Chondrocyte (in vitro differentiated cells): ENCODE measurements around the gene NECTIN3. TPM values are rescaled to one million over a fixed set of nuclear protein-coding genes. Genes with fewer than 3 reads are reported as not detected.

Experiments used
- DNase-seq: peaks from one replicate; pipeline ENCODE4 v3.0.0; 2021; ENCODE audit warnings: mixed read lengths, low spot score
- H3K27ac Mint-ChIP-seq: one replicate; pipeline ENCODE4 v1.8.0; 2021; ENCODE audit warnings: mild to moderate bottlenecking, moderate library complexity, mixed read lengths; ENCODE audit not compliant: unreplicated experiment
- H3K27me3 Mint-ChIP-seq: 2 replicates; pipeline ENCODE4 v1.8.0; 2021; ENCODE audit warnings: low read depth, mixed read lengths
- H3K36me3 Mint-ChIP-seq: 2 replicates; pipeline ENCODE4 v1.8.0; 2021; ENCODE audit warnings: low read depth, mixed read lengths
- H3K4me1 Mint-ChIP-seq: 2 replicates; pipeline ENCODE4 v1.8.0; 2021; ENCODE audit warnings: low read depth, mild to moderate bottlenecking, mixed read lengths
- H3K4me3 Mint-ChIP-seq: one replicate; pipeline ENCODE4 v1.8.0; 2021; ENCODE audit warnings: mild to moderate bottlenecking, moderate library complexity, mixed read lengths; ENCODE audit not compliant: unreplicated experiment
- H3K9me3 Mint-ChIP-seq: 2 replicates; pipeline ENCODE4 v1.8.0; 2021; ENCODE audit warnings: low read depth, mixed read lengths
- total RNA-seq: library from RNA; stranded (reverse); gene quantifications from 3 replicates; pipeline ENCODE4 v1.2.1, GENCODE V29; 2021
- TF ChIP-seq, protein P1 (sequence below): fragments of 200-600 bp; sonication (generic); IDR thresholded peaks from 2 replicates; pipeline ENCODE4 v1.5.0; 2021; ENCODE audit warnings: antibody characterized with exemption, mild to moderate bottlenecking, moderate library complexity

NECTIN3 gene
- total RNA-seq, 1 donor from 2014 or later = 32.0 TPM

DNA sequence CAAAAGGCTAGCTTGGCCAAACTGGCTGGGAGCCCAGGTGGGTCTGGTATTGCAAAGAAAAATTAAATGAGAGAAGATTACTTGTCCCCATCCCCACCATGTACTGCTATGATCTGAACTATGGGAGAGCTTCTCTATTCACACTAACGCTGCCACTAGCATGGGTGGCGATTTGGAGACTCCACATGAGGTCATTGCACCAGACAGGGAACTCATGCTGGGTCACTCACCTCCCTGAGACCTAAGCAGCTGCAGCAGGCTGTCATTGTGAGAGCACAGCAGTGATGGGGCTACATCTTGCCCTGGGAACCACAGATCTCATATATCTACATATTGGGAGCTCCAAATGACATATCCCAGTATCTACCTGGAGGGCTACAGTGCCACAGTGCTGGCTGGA, 36.3 kb upstream of the NECTIN3 start:
- H3K4me3 Mint-ChIP-seq = no peak overlapping the region
- TF ChIP-seq, protein P1, sequence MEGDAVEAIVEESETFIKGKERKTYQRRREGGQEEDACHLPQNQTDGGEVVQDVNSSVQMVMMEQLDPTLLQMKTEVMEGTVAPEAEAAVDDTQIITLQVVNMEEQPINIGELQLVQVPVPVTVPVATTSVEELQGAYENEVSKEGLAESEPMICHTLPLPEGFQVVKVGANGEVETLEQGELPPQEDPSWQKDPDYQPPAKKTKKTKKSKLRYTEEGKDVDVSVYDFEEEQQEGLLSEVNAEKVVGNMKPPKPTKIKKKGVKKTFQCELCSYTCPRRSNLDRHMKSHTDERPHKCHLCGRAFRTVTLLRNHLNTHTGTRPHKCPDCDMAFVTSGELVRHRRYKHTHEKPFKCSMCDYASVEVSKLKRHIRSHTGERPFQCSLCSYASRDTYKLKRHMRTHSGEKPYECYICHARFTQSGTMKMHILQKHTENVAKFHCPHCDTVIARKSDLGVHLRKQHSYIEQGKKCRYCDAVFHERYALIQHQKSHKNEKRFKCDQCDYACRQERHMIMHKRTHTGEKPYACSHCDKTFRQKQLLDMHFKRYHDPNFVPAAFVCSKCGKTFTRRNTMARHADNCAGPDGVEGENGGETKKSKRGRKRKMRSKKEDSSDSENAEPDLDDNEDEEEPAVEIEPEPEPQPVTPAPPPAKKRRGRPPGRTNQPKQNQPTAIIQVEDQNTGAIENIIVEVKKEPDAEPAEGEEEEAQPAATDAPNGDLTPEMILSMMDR = no peak
- no peak overlapping the region for H3K27ac Mint-ChIP-seq
- no peak for DNase-seq
- peaks cover 6% of the 10 kb centered on the region for H3K36me3 Mint-ChIP-seq
- H3K4me1 Mint-ChIP-seq = no peaks in the 10 kb centered on the region
- no peaks in the 10 kb centered on the region for H3K27me3 Mint-ChIP-seq
- peaks cover 33% of the 10 kb centered on the region for H3K9me3 Mint-ChIP-seq

- Mint-ChIP-seq H3K9me3 (peaks cover 34% of the 10 kb centered on the region), H3K27ac (no peak overlapping the region), H3K4me1 (no peaks in the 10 kb centered on the region), H3K27me3 (no peaks in the 10 kb centered on the region), H3K36me3 (peaks cover 6% of the 10 kb centered on the region), H3K4me3 (no peak overlapping the region)
- TF ChIP-seq, protein P1 = no peak
- no peak for DNase-seq
Observed at GRCh38 chr3:111035902-111036301, 35.7 kb upstream of the NECTIN3 start.

DNA sequence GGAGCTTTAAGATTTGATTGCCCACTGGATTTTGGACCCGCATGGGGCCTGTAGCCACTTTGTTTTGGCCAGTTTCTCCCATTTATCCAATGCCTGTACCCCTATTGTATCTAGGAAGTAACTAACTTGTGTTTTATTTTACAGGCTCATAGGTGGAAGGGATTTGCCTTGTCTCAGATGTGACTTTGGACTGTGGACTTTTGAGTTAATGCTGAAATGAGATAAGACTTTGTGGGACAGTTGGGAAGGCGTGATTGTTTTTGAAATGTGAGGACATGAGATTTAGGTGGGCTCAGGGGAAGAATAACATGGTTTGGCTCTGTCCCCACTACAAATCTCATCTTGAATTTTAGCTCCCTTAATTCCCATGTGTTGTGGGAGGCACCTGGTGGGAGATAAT, 30.7 kb upstream of the NECTIN3 start:
- H3K27ac Mint-ChIP-seq = no peak overlapping the region
- TF ChIP-seq, protein P1 = no peak
- H3K27me3 Mint-ChIP-seq = no peaks in the 10 kb centered on the region
- peaks cover 7% of the 10 kb centered on the region for H3K36me3 Mint-ChIP-seq
- no peak overlapping the region for H3K4me3 Mint-ChIP-seq
- DNase-seq = no peak
- no peaks in the 10 kb centered on the region for H3K4me1 Mint-ChIP-seq
- H3K9me3 Mint-ChIP-seq = peaks cover 51% of the 10 kb centered on the region

- TF ChIP-seq, protein P1 = no peak
- no peak for DNase-seq
Observed at GRCh38 chr3:111045564-111045963, 26.1 kb upstream of the NECTIN3 start.

GRCh38 chr3:111047042-111047441, 24.6 kb upstream of the NECTIN3 start:
- no peak overlapping the region for H3K4me3 Mint-ChIP-seq
- no peak overlapping the region for H3K27ac Mint-ChIP-seq
- DNase-seq = no peak
- TF ChIP-seq, protein P1 = no peak
- H3K4me1 Mint-ChIP-seq = no peaks in the 10 kb centered on the region
- peaks cover 6% of the 10 kb centered on the region for H3K9me3 Mint-ChIP-seq
- no peaks in the 10 kb centered on the region for H3K36me3 Mint-ChIP-seq
- H3K27me3 Mint-ChIP-seq = no peaks in the 10 kb centered on the region

More at GRCh38 chr3:111045564-111045963, 26.1 kb upstream of the NECTIN3 start:
- Mint-ChIP-seq H3K27me3 (no peaks in the 10 kb centered on the region), H3K27ac (no peak overlapping the region), H3K9me3 (peaks cover 17% of the 10 kb centered on the region), H3K4me1 (no peaks in the 10 kb centered on the region), H3K4me3 (no peak overlapping the region), H3K36me3 (peaks cover 2% of the 10 kb centered on the region)
